Measurements from ENCODE around the gene GRM1.

GRCh38 chr6:146341493-146342230 lies 312.8 kb downstream of the GRM1 start:
- TF ChIP-seq ZNF274 (IDR thresholded peaks at IDR 0.05; ENCODE audit: low read depth, low read length), result no peak
- TF ChIP-seq SUZ12 (IDR thresholded peaks at IDR 0.05; ENCODE audit: extremely low read depth, insufficient read depth, insufficient read length), result no peak
- no peak for TF ChIP-seq YY1 (IDR thresholded peaks at IDR 0.05; ENCODE audit: insufficient read depth, insufficient read length)
